HepG2 (cell line): ENCODE results near the gene SRP9. TPM values are rescaled to one million over a fixed set of nuclear protein-coding genes. Genes with fewer than 3 reads are reported as not detected.

ENCODE experiments used
- ARHGAP35 ChIP-seq: sonication (generic); formaldehyde crosslinking; IDR thresholded peaks from 2 replicates; pipeline ENCODE4 v1.9.0; 2022; ENCODE audit warnings: mild to moderate bottlenecking, inconsistent platforms, moderate library complexity, missing genetic modification reagents, borderline replicate concordance
- HES4 ChIP-seq: sonication (generic); formaldehyde crosslinking; IDR thresholded peaks from 2 replicates; pipeline ENCODE4 v1.9.0; 2021; ENCODE audit warnings: mild to moderate bottlenecking, missing genetic modification reagents, borderline replicate concordance
- HMG20A ChIP-seq: IDR thresholded peaks from 2 replicates; pipeline ENCODE4 v1.6.1; 2016; ENCODE audit warnings: borderline replicate concordance
- HOXA7 ChIP-seq: sonication (generic); formaldehyde crosslinking; IDR thresholded peaks from 2 replicates; pipeline ENCODE4 v1.8.1; 2022; ENCODE audit warnings: mild to moderate bottlenecking, missing genetic modification reagents, moderate library complexity
- JARID2 ChIP-seq: sonication (generic); formaldehyde crosslinking; IDR thresholded peaks from 2 replicates; pipeline ENCODE4 v1.8.1; 2023; ENCODE audit warnings: missing genetic modification reagents, inconsistent platforms; ENCODE audit not compliant: insufficient replicate concordance
- NFE2 ChIP-seq: sonication (generic); formaldehyde crosslinking; IDR thresholded peaks from 2 replicates; pipeline ENCODE4 v1.4.0; 2020; ENCODE audit warnings: missing genetic modification reagents
- NKX3-1 ChIP-seq: sonication (generic); formaldehyde crosslinking; IDR thresholded peaks from 2 replicates; pipeline ENCODE4 v1.5.0; 2020; ENCODE audit warnings: missing genetic modification reagents
- PBX2 ChIP-seq: IDR thresholded peaks from 2 replicates; pipeline ENCODE4 v1.6.1; 2016; ENCODE audit warnings: control low read depth
- RELA ChIP-seq: sonication (generic); formaldehyde crosslinking; IDR thresholded peaks from 2 replicates; pipeline ENCODE4 v1.4.0; 2020; ENCODE audit warnings: missing genetic modification reagents
- REPIN1 ChIP-seq: sonication (generic); formaldehyde crosslinking; IDR thresholded peaks from 2 replicates; pipeline ENCODE4 v1.8.0; 2022; ENCODE audit warnings: missing genetic modification reagents, low read depth, mild to moderate bottlenecking, borderline replicate concordance
- TAF15 ChIP-seq: fragments of 200-400 bp; formaldehyde crosslinking; IDR thresholded peaks from one replicate; pipeline ENCODE4 v1.6.1; 2018; ENCODE audit warnings: mild to moderate bottlenecking, low read depth, low read length; ENCODE audit not compliant: poor library complexity, severe bottlenecking
- THRA ChIP-seq: sonication (generic); formaldehyde crosslinking; IDR thresholded peaks from 2 replicates; pipeline ENCODE4 v1.4.0; 2020; ENCODE audit warnings: missing genetic modification reagents, borderline replicate concordance
- ZBTB44 ChIP-seq: sonication (generic); formaldehyde crosslinking; IDR thresholded peaks from 2 replicates; pipeline ENCODE4 v1.4.0; 2020; ENCODE audit warnings: missing genetic modification reagents
- ZMYM3 ChIP-seq: sonication (generic); formaldehyde crosslinking; IDR thresholded peaks from 2 replicates; pipeline ENCODE4 v1.5.1; 2020; ENCODE audit warnings: mild to moderate bottlenecking, missing genetic modification reagents
- ZNF576 ChIP-seq: sonication (generic); formaldehyde crosslinking; IDR thresholded peaks from 2 replicates; pipeline ENCODE4 v1.4.0; 2020; ENCODE audit warnings: mild to moderate bottlenecking, missing genetic modification reagents
- ZNF646 ChIP-seq: sonication (generic); formaldehyde crosslinking; IDR thresholded peaks from 2 replicates; pipeline ENCODE4 v1.9.0; 2021; ENCODE audit warnings: mild to moderate bottlenecking, missing genetic modification reagents
- ZNF782 ChIP-seq: sonication (generic); formaldehyde crosslinking; IDR thresholded peaks from 2 replicates; pipeline ENCODE4 v1.4.0; 2020; ENCODE audit warnings: missing genetic modification reagents, mild to moderate bottlenecking, borderline replicate concordance
- polyA plus RNA-seq, 8 experiments: library from polyadenylated mRNA; depleted of rRNA in 3 of 8; stranded (reverse) in 7 of 8; unstranded in 1 of 8; fragments of >200 nt; fragmentation: Illumina TruSeq in 4 of 8; extraction: Trizol in 4 of 8; gene quantifications; 2 replicates each; pipeline versions ENCODE4 v1.2.1 to v1.2.3, GENCODE V29; 2011 to 2016; ENCODE audit warnings: low read depth in 4 of 8, missing spikeins in 1 of 8, mixed read lengths in 1 of 8; ENCODE audit not compliant: insufficient read depth in 1 of 8
- total RNA-seq, 5 experiments: library from RNA; depleted of rRNA; stranded (reverse); fragments of >200 nt; fragmentation: Illumina TruSeq; extraction: Trizol; gene quantifications; 2 replicates each; pipeline ENCODE4 v1.2.3, GENCODE V29; 2016; ENCODE audit warnings: low read depth in 1 of 5

Gene SRP9
- total and polyA plus RNA-seq, 2 of the 13 experiments (the other 11 are each of a cell fraction or from before 2014, with no cell fraction given) = 251 to 307 TPM

GRCh38 chr1:225767634-225768540 lies 9.7 kb upstream of the SRP9 start (continued):
- TF ChIP-seq ARHGAP35 (no peak), ZBTB44 (CRISPR knock-in tag) (no peak), ZNF782 (CRISPR knock-in tag) (no peak), HES4 (CRISPR knock-in tag) (no peak), THRA (peak; percentile 91; the same call in 1 of the 2 replicates), HMG20A (CRISPR knock-in tag) (peak; percentile 61; the same call in 1 of the 2 replicates), TAF15 (no peak), NFE2 (no peak), JARID2 (CRISPR knock-in tag) (no peak), RELA (CRISPR knock-in tag) (no peak), HOXA7 (no peak), ZNF576 (CRISPR knock-in tag) (no peak), ZMYM3 (CRISPR knock-in tag) (peak; percentile 56; the same call in 1 of the 2 replicates), ZNF646 (peak; percentile 94), REPIN1 (CRISPR knock-in tag) (peak; percentile 65; the same call in 1 of the 2 replicates), NKX3-1 (CRISPR knock-in tag) (no peak), PBX2 (CRISPR knock-in tag) (no peak)
